Measurements from ENCODE around the gene TNNT2.

DNA sequence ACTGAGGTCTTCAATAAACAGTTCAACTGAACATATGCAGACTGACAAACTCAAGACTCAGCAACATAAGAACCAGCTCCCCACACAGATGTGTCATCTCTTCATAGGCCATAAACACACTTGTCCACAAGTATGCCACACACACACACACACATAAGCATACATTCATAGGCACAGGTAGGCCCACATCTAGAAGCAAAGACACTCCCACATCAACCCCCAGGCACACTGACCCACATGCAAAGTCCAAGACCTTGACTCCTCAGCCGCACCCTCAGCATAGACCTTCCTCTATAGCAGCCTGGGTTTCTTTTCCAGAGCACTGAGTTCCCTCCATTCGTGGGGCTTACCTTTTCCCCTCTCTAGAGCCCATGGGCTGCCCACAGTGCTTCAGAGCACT, 20.2 kb upstream of the TNNT2 start:
- TF ChIP-seq POLR2AphosphoS5 (IDR thresholded peaks at IDR 0.05; ENCODE audit: low read depth, low read length) (no peak), TAF1 (IDR thresholded peaks at IDR 0.05; ENCODE audit: low read depth, low read length) (no peak), POLR2A (IDR thresholded peaks at IDR 0.05; ENCODE audit: low read depth, low read length) (no peak)
